ENCODE results near the gene NFATC3.

The NFATC3 gene

DNA sequence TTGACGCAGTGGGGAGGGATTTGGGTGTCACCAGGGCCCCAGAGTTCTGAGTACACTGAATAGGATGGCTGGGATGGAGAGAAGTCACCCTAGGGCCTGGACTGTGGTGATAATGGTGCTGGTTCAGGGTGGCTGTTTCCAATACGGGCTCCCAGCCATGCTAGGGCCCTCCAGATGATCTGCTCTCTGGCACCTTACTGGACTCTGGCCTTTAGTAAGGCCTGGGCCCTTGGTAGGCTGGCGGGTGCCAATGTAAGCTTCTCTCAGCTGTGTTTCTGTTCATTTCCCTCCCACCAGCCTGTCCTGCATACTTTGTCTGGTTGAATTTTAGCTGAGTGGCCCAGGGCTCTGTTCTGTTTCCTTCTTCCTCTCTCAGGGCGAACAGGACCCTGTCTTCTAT lies 162.8 kb downstream of the NFATC3 start:
- DNase-seq (ENCODE audit: low read depth) = no peak
- no peak overlapping the region for H3K4me3 ChIP-seq (ENCODE audit: control insufficient read depth, low read depth, low read length)

DNA sequence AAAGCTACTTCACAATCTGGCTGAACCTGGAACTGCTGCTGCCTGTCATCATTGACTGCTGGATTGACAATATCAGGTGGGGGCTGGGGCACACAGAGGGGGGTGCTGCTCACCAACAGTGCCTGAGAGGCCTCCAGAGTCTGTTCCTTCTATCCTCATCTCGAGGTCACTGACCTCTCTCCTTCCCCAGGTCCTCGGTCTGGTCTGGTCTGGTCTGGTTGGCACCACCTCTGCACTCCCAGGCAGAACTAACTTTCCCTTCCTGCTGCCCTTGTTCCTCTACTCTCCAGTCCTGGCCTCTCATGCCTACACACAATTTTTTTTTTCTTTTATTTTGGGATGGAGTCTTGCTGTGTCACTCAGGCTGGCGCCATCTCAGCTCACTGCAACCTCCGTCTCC lies 164.2 kb downstream of the NFATC3 start:
- no peak for DNase-seq (ENCODE audit: low read depth)
- TF ChIP-seq, protein P1, sequence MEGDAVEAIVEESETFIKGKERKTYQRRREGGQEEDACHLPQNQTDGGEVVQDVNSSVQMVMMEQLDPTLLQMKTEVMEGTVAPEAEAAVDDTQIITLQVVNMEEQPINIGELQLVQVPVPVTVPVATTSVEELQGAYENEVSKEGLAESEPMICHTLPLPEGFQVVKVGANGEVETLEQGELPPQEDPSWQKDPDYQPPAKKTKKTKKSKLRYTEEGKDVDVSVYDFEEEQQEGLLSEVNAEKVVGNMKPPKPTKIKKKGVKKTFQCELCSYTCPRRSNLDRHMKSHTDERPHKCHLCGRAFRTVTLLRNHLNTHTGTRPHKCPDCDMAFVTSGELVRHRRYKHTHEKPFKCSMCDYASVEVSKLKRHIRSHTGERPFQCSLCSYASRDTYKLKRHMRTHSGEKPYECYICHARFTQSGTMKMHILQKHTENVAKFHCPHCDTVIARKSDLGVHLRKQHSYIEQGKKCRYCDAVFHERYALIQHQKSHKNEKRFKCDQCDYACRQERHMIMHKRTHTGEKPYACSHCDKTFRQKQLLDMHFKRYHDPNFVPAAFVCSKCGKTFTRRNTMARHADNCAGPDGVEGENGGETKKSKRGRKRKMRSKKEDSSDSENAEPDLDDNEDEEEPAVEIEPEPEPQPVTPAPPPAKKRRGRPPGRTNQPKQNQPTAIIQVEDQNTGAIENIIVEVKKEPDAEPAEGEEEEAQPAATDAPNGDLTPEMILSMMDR (conservative IDR thresholded peaks at IDR 0.05; ENCODE audit: control insufficient read depth, insufficient read depth, low read depth, low read length) = no peak
- H3K4me3 ChIP-seq (ENCODE audit: control insufficient read depth, low read depth, low read length) = no peak overlapping the region

More for the DNA sequence above, 162.8 kb downstream of the NFATC3 start:
- TF ChIP-seq, protein P1 (conservative IDR thresholded peaks at IDR 0.05; ENCODE audit: control insufficient read depth, insufficient read depth, low read depth, low read length) = no peak

DNA sequence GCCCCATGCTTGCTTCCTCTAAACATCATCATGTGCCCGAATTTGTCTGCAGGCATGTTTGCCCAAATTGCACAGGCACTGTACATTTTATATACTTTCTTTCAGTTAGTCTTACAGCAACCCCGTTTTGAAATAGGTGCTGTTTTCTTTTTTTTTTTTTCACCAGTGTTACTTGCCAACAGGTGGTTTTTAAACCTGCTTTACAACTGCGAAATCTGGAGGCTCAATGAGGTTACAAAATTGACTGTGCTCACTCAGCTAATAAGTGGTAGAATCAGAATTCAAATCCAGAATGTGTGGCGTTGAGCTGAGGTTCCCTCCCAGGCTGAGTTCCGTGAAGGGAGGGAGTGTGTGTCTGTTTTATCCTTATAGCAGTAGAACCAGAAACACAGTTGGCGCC lies 165.8 kb downstream of the NFATC3 start:
- no peak overlapping the region for H3K4me3 ChIP-seq (ENCODE audit: control insufficient read depth, low read depth, low read length)
- TF ChIP-seq, protein P1 (conservative IDR thresholded peaks at IDR 0.05; ENCODE audit: control insufficient read depth, insufficient read depth, low read depth, low read length) = no peak
- no peak for DNase-seq (ENCODE audit: low read depth)

DNA sequence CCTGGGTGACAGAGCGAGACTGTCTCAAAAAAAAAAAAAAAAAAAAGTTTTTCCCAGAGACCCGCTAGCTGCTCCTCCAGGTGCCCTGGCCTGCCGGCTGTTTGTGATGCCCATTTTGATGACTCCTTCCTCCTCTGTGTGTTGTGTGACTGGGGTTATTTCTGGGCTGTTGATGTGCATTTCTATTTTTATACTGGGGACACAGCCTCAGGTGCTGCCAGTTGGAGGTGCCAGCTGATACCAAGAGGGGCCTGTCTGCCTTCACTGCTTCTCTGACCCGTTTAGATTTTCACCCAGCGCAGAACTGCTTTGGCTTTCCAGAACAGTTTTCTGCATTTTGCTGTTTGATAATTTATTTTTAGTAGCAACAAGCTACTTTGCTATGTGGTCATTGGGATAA lies 166.7 kb downstream of the NFATC3 start:
- H3K4me3 ChIP-seq (ENCODE audit: control insufficient read depth, low read depth, low read length) = no peak overlapping the region
- TF ChIP-seq, protein P1 (conservative IDR thresholded peaks at IDR 0.05; ENCODE audit: control insufficient read depth, insufficient read depth, low read depth, low read length) = no peak
- DNase-seq (ENCODE audit: low read depth) = no peak

DNA sequence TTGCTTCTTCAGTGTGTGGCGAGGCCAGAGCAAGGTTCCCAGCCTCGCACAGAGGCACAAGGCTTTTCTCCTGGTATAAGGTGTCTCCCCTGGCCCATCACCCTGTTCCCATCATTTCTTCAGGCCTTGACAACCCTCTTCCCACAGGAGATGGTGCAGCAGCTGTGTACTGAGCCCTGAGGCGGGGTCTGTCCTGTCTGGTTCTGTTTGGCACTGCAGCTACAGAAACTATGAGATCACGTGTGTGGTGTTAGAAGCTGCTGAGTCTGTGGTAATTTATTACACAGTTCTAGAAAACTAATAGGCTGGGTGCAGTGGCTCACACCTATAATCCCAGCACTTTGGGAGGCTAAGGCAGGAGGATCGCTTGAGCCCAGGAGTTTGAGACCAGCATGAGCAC lies 167.2 kb downstream of the NFATC3 start:
- H3K4me3 ChIP-seq (ENCODE audit: control insufficient read depth, low read depth, low read length) = no peak overlapping the region
- TF ChIP-seq, protein P1 (conservative IDR thresholded peaks at IDR 0.05; ENCODE audit: control insufficient read depth, insufficient read depth, low read depth, low read length) = no peak
- no peak for DNase-seq (ENCODE audit: low read depth)

DNA sequence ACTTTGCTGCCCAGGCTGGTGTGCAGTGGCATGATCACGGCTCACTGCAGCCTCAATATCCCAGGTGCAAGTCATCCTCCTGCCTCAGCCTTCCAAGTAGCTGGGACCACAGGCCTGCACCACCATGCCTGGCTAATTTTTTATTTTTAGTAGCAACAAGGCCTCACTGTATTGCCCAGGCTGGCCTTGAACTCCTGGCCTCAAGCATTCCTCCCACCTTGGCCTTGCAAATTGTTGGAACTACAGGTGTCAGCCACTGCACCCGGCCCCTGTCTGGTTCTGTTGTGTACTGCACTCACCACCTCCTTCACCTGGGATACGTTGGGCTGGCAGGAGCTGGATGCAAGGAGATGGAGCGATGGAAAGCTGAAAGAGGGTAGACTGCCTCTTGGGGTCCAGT lies 168.6 kb downstream of the NFATC3 start:
- DNase-seq (ENCODE audit: low read depth) = no peak
- H3K4me3 ChIP-seq (ENCODE audit: control insufficient read depth, low read depth, low read length) = no peak overlapping the region
- TF ChIP-seq, protein P1 (conservative IDR thresholded peaks at IDR 0.05; ENCODE audit: control insufficient read depth, insufficient read depth, low read depth, low read length) = no peak

DNA sequence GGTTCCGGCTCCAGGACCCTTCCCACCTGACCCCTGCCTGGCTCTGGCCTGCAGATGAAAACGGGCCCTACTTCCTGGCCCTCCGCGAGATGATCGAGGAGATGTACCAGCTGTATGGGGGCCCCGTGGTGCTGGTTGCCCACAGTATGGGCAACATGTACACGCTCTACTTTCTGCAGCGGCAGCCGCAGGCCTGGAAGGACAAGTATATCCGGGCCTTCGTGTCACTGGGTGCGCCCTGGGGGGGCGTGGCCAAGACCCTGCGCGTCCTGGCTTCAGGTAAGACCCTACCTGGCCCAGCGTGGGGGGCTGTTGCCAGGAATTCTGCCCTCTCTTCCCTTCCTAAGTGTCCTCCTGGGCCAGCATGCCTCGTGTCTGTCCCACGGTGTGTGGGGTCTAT lies 170.5 kb downstream of the NFATC3 start:
- TF ChIP-seq, protein P1 (conservative IDR thresholded peaks at IDR 0.05; ENCODE audit: control insufficient read depth, insufficient read depth, low read depth, low read length) = no peak
- DNase-seq (ENCODE audit: low read depth) = no peak
- H3K4me3 ChIP-seq (ENCODE audit: control insufficient read depth, low read depth, low read length) = no peak overlapping the region

Measured in fibroblast of mammary gland (primary cell).